Measurements from ENCODE around the gene RALB. TPM values are rescaled to one million over a fixed set of nuclear protein-coding genes. Genes with fewer than 3 reads are reported as not detected.

The RALB gene
- total RNA-seq, 1 donor from 2014 or later = 45.2 TPM

- Histone ChIP-seq H3K27me3 (ENCODE audit: control insufficient read depth, insufficient read depth, low read length) (no peaks in the 10 kb centered on the region), H3K4me3 (ENCODE audit: low read depth, low read length) (no peak overlapping the region), H3K36me3 (ENCODE audit: control insufficient read depth, insufficient read depth, low read length) (no peaks in the 10 kb centered on the region)
- DNase-seq (ENCODE audit: low read depth) = no peak
- no peak for TF ChIP-seq CTCF (IDR thresholded peaks at IDR 0.05; ENCODE audit: insufficient read depth, low read length, poor library complexity, severe bottlenecking)
Observed at GRCh38 chr2:120243211-120243610, 9.4 kb upstream of the RALB start.

GRCh38 chr2:120243875-120244553 is 8.6 kb upstream of the RALB start:
- H3K4me3 ChIP-seq (ENCODE audit: low read depth, low read length) = no peak overlapping the region
- no peaks in the 10 kb centered on the region for H3K36me3 ChIP-seq (ENCODE audit: control insufficient read depth, insufficient read depth, low read length)
- H3K27me3 ChIP-seq (ENCODE audit: control insufficient read depth, insufficient read depth, low read length) = no peaks in the 10 kb centered on the region
- no peak for DNase-seq (ENCODE audit: low read depth)
- no peak for TF ChIP-seq CTCF (IDR thresholded peaks at IDR 0.05; ENCODE audit: insufficient read depth, low read length, poor library complexity, severe bottlenecking)

- Histone ChIP-seq H3K36me3 (ENCODE audit: control insufficient read depth, insufficient read depth, low read length) (no peaks in the 10 kb centered on the region), H3K27me3 (ENCODE audit: control insufficient read depth, insufficient read depth, low read length) (no peaks in the 10 kb centered on the region), H3K4me3 (ENCODE audit: low read depth, low read length) (no peak overlapping the region)
- no peak for DNase-seq (ENCODE audit: low read depth)
- no peak for TF ChIP-seq CTCF (IDR thresholded peaks at IDR 0.05; ENCODE audit: insufficient read depth, low read length, poor library complexity, severe bottlenecking)
Observed at GRCh38 chr2:120244656-120245519, 7.8 kb upstream of the RALB start.

DNA sequence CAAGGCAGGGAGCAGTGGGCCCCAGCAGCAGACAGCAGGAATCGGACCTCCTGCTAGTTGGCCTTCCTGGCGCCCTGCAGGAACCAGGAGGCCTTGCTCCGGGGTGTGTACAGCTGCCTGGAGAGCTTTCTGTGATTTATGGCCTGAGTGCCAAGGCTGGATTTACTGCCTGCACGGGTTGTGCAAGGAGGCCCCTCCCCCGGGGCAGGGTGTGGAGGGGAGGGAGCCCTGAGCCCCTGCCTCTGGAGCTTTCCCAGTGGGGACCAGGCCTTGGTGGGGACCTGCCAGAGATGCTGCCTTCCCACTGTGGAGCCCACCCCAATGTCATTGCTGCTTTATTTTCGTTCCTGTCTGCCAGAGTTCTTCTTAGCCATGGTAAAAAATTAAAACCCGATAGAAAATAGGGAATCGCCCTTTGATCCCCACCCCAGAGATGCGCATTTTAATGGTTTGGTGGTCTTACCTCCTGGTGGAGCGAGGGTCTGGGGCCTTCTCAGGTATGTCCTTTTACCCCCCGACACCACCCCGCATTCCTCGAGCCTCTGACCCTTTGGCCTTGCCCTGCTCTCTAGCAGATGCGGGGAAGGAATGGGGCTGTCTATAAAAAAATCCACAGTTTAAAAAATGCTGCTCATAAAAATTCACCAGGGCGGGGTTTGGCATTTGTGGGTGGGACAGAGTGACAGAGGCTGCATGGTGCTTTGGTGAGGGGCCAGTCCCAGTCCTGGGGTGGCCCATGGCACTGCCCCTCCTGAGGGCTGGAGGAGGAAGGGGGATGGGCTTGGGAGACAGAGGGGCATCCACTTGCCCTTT is 6.9 kb upstream of the RALB start:
- Histone ChIP-seq H3K27me3 (ENCODE audit: control insufficient read depth, insufficient read depth, low read length) (no peaks in the 10 kb centered on the region), H3K4me3 (ENCODE audit: low read depth, low read length) (no peak overlapping the region), H3K36me3 (ENCODE audit: control insufficient read depth, insufficient read depth, low read length) (no peaks in the 10 kb centered on the region)
- no peak for TF ChIP-seq CTCF (IDR thresholded peaks at IDR 0.05; ENCODE audit: insufficient read depth, low read length, poor library complexity, severe bottlenecking)
- DNase-seq (ENCODE audit: low read depth) = no peak

DNA sequence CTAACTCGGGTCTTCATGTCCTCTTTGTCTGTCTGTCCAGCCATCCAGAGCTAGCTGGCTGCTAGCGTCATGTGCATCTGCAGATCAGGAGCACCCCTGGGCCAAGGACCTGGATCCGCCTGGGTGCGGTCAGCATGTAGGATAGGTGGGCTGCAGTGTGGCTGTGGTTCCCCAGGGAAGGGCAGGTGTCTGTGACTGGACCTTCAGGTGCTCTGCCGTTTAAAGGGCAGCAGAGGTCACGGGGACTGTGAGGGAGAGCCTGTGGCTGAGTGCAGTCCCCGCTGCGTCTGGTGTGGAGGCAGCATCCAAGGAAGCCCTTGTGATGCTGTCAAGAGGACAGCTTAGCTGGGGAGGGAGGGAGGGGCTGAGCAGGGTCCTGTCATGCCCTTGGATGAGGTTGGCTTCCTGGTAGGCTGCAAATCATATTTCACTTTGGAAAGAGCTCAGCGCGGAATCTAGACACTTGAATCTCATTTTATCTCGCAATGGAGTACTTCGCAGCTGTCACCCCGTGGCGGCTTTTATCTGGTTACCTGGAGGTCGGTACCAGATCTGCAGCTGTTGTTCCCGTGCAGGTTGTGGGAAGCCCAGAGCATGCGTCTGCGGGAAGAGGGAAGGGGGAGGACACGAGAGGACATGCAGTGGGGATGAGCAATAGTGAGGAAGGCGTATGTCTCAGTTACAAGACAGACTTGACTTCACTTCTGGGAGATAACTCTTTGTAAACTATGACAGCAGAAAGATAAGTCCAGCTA is 5.9 kb upstream of the RALB start:
- no peak for TF ChIP-seq CTCF (IDR thresholded peaks at IDR 0.05; ENCODE audit: insufficient read depth, low read length, poor library complexity, severe bottlenecking)
- no peak for DNase-seq (ENCODE audit: low read depth)

More for the DNA sequence above, 5.9 kb upstream of the RALB start:
- Histone ChIP-seq H3K27me3 (ENCODE audit: control insufficient read depth, insufficient read depth, low read length) (no peaks in the 10 kb centered on the region), H3K4me3 (ENCODE audit: low read depth, low read length) (no peak overlapping the region), H3K36me3 (ENCODE audit: control insufficient read depth, insufficient read depth, low read length) (no peaks in the 10 kb centered on the region)
